ENCODE data around the gene NINL. TPM values are rescaled to one million over a fixed set of nuclear protein-coding genes. Genes with fewer than 3 reads are reported as not detected.

The NINL gene
- total and polyA plus RNA-seq, 2 of the 8 experiments (the other 6 are each of a cell fraction or from before 2014, with no cell fraction given): 15.3 to 30.0 TPM

GRCh38 chr20:25629816-25630499 is 44.6 kb upstream of the NINL start:
- no peak overlapping the region for H4K5ac ChIP-seq (ENCODE audit: insufficient read length, low read depth, low read length)
- DNase-seq (ENCODE audit: low read depth in 1 of 2, low spot score in 2 of 2) (no peak), FAIRE-seq (no peak)
- ChIA-PET CTCF (ENCODE audit: partially characterized antibody) (no interaction called here), POLR2A (ENCODE audit: partially characterized antibody) (interaction anchor here (1.4 kb wide), 1 partner anchor 45 kb away, joined by 7 read pairs; the partner anchor contains the start of gene NINL)
- no peak overlapping the region for H3K14ac ChIP-seq (ENCODE audit: insufficient read length)
- no peaks in the 10 kb centered on the region for H3K9me3 ChIP-seq (ENCODE audit: insufficient read depth in 2 of 2, low read depth in 1 of 2, low read length in 1 of 2)
- no peaks in the 10 kb centered on the region for H4K20me1 ChIP-seq (replicated peaks in 1 of 2; ENCODE audit: control insufficient read depth in 1 of 2, insufficient read depth in 2 of 2, low read length in 2 of 2)
- H4K8ac ChIP-seq (ENCODE audit: extremely low read depth, insufficient read depth, low read length): no peak overlapping the region
- H2BK20ac ChIP-seq (ENCODE audit: low read length): no peak overlapping the region
- H3K18ac ChIP-seq (ENCODE audit: extremely low read depth, low read length): no peak overlapping the region
- no peak overlapping the region for H2BK12ac ChIP-seq (ENCODE audit: low read depth, low read length)
- no peaks in the 10 kb centered on the region for H3K27me3 ChIP-seq (replicated peaks in 1 of 4; ENCODE audit: control insufficient read depth in 3 of 4, extremely low read depth in 1 of 4, insufficient read depth in 3 of 4, low read length in 3 of 4)
- no peak overlapping the region for H2BK15ac ChIP-seq (ENCODE audit: low read length)
- no peak overlapping the region for H3K23ac ChIP-seq (ENCODE audit: insufficient read length)
- no peak overlapping the region for H3K27ac ChIP-seq (ENCODE audit: low read depth, low read length)
- H3K79me2 ChIP-seq (ENCODE audit: control insufficient read depth in 1 of 2, insufficient read depth in 2 of 2, low read length in 2 of 2): peaks cover 0 to 2% of the 10 kb centered on the region in 2 experiments; a peak in 1 of 4 replicates
- TF ChIP-seq ZNF274 (IDR thresholded peaks at IDR 0.05; ENCODE audit: borderline replicate concordance, extremely low read depth, low read length) (no peak), CEBPB (IDR thresholded peaks at IDR 0.05; ENCODE audit: low read depth, low read length) (no peak), CHD2 (IDR thresholded peaks at IDR 0.05; ENCODE audit: low read length) (no peak), RFX5 (IDR thresholded peaks at IDR 0.05; ENCODE audit: borderline replicate concordance, low read depth, low read length) (no peak), POU5F1 (IDR thresholded peaks at IDR 0.05; ENCODE audit: low read depth, low read length) (no peak), JUN (IDR thresholded peaks at IDR 0.05; ENCODE audit: low read depth, low read length) (no peak), NRF1 (IDR thresholded peaks at IDR 0.05; ENCODE audit: low read depth, low read length) (no peak)
- H3K4ac ChIP-seq (replicated peaks; ENCODE audit: insufficient read length, low read depth, low read length): no peak overlapping the region
- no peak overlapping the region for H2BK5ac ChIP-seq (ENCODE audit: low read depth, low read length)
- H4K91ac ChIP-seq (replicated peaks; ENCODE audit: insufficient read length, low read length): no peak overlapping the region
- H3K79me1 ChIP-seq (ENCODE audit: low read depth, low read length): no peaks in the 10 kb centered on the region; the same call in 1 of the 2 replicates
- no peak overlapping the region for H3K4me3 ChIP-seq (ENCODE audit: extremely low read depth in 1 of 4, insufficient read depth in 2 of 4, low read depth in 3 of 4, low read length in 4 of 4)
- H3K36me3 ChIP-seq (ENCODE audit: control insufficient read depth in 2 of 4, insufficient read depth in 4 of 4, low read length in 3 of 4): peaks cover 0 to under 1% (median 0%) of the 10 kb centered on the region in 4 experiments; a peak in 1 of 8 replicates
- no peaks in the 10 kb centered on the region for H3K23me2 ChIP-seq (ENCODE audit: low read depth, low read length)
- no peak overlapping the region for H3K4me2 ChIP-seq (ENCODE audit: insufficient read depth in 1 of 2, low read depth in 2 of 2, low read length in 2 of 2)
- 83% methylated on average over 8 of the region's 8 CpGs; no CpG with 5 or more reads in 1 of the 2 experiments for WGBS, 2 experiments (ENCODE audit: extremely low coverage in 1 of 2, insufficient coverage in 1 of 2, insufficient read length in 1 of 2, insufficient replicate concordance in 2 of 2, low coverage in 1 of 2, low lambda C conversion rate in 2 of 2, missing lambda C conversion rate in 1 of 2)
- no peak overlapping the region for H2BK120ac ChIP-seq (replicated peaks; ENCODE audit: low read depth, low read length)
- peaks cover 0 to 2% (median 0%) of the 10 kb centered on the region in 4 experiments; a peak in 1 of 7 replicates for H3K4me1 ChIP-seq (replicated peaks in 1 of 4; ENCODE audit: control insufficient read depth in 3 of 4, insufficient read depth in 4 of 4, low read length in 3 of 4)
- H3K56ac ChIP-seq (replicated peaks; ENCODE audit: insufficient read length, low read depth, low read length): no peak overlapping the region
- H2AK5ac ChIP-seq (ENCODE audit: low read depth, low read length): no peak overlapping the region
- no peak overlapping the region for H2AFZ ChIP-seq (ENCODE audit: low read length)
- no peak overlapping the region for H3K9ac ChIP-seq (replicated peaks in 1 of 4; ENCODE audit: extremely low read depth in 1 of 4, low read depth in 3 of 4, low read length in 3 of 4)
